Lung (tissue), 12 donors: ENCODE results near the gene NDUFB4. TPM values are rescaled to one million over a fixed set of nuclear protein-coding genes. Genes with fewer than 3 reads are reported as not detected.
A peak's percentile ranks its signal among the peaks of the same experiment; 100 is the strongest.
"Not testable (repeated sequence)": the region's sequence is repeated elsewhere in the genome, so short reads cannot be mapped to it uniquely, and the experiment has no call there.

Source experiments
- ATAC-seq: fragments of 200-7000 bp; cut with Tn5 transposase; one replicate; pipeline ENCODE4 v1.9.1; 2020; ENCODE audit warnings: moderate number of reproducible peaks; ENCODE audit not compliant: insufficient read depth, low FRiP score
- DNase-seq, 3 donors: peaks; one replicate each; pipeline ENCODE4 v3.0.0-alpha.2; 2013 to 2017
- H3K27ac ChIP-seq, 2 donors: one replicate each; pipeline ENCODE4 v1.5.1; 2013; ENCODE audit warnings: mild to moderate bottlenecking in 2 of 2, moderate library complexity in 2 of 2, control low read depth in 1 of 2, inconsistent platforms in 1 of 2, low read depth in 1 of 2, low read length in 1 of 2
- H3K27me3 ChIP-seq, 3 donors: one replicate each; pipeline ENCODE4 v1.5.1; 2013; ENCODE audit warnings: low read length in 2 of 3; ENCODE audit not compliant: control insufficient read depth in 3 of 3, insufficient read depth in 3 of 3
- H3K36me3 ChIP-seq, 4 donors: one replicate each; pipeline ENCODE4 v1.5.1; 2013; ENCODE audit warnings: low read length in 4 of 4, mild to moderate bottlenecking in 1 of 4, moderate library complexity in 1 of 4; ENCODE audit not compliant: control insufficient read depth in 4 of 4, insufficient read depth in 4 of 4
- H3K4me1 ChIP-seq, 5 donors: one replicate each; pipeline ENCODE4 v1.5.1; 2013; ENCODE audit warnings: low read length in 5 of 5, mild to moderate bottlenecking in 2 of 5, moderate library complexity in 1 of 5; ENCODE audit not compliant: control insufficient read depth in 5 of 5, insufficient read depth in 5 of 5
- H3K4me3 ChIP-seq: one replicate; pipeline ENCODE4 v1.5.1; 2013; ENCODE audit warnings: mild to moderate bottlenecking, control low read depth, moderate library complexity
- H3K9ac ChIP-seq, 2 donors: one replicate each; pipeline ENCODE4 v1.5.1; 2013; ENCODE audit warnings: low read length in 2 of 2, control low read depth in 1 of 2; ENCODE audit not compliant: insufficient read depth in 1 of 2
- H3K9me3 ChIP-seq, 4 donors: one replicate each; pipeline ENCODE4 v1.5.1; 2013; ENCODE audit warnings: low read length in 3 of 4, mild to moderate bottlenecking in 1 of 4, moderate library complexity in 1 of 4; ENCODE audit not compliant: control insufficient read depth in 4 of 4, insufficient read depth in 3 of 4
- CTCF ChIP-seq: IDR thresholded peaks from 2 replicates; pipeline ENCODE4 v1.5.1; 2012; ENCODE audit warnings: mild to moderate bottlenecking; ENCODE audit errors: control extremely low read depth, extremely low read depth
- WGBS, 2 donors: extraction: QIAGEN DNeasy Blood & Tissue Kit; methylation state at CpG; one replicate each; pipeline ENCODE4 v1.1.7; 2013; 5-methylcytosine and 5-hydroxymethylcytosine counted together
- polyA plus RNA-seq, 2 donors: library from polyadenylated mRNA; stranded (reverse); fragments of 200-250 nt; gene quantifications; one replicate each; pipeline ENCODE4 v1.2.1, GENCODE V29; 2013
- total RNA-seq, 2 donors: library from RNA; depleted of rRNA in 1 of 2; stranded (reverse); fragments of >200 nt in 1 of 2; gene quantifications; one replicate each; pipeline ENCODE4 v1.2.1, GENCODE V29; 2014 to 2021
- donor health status: control.
- donor health status: control.
- donor health status: Bipolar disorder and iron deficiency.
- donor health status: healthy.
- donor health status: DM: yes; HTN: yes; CAD: no.

NDUFB4 gene
- total and polyA plus RNA-seq, 4 donors: 73.4 to 341 (median 103) TPM

- H3K9me3 ChIP-seq: no peaks in the 10 kb centered on the region
- ATAC-seq: no peak
- no peak for TF ChIP-seq CTCF
- H3K36me3 ChIP-seq: peaks cover 0 to under 1% (median 0%) of the 10 kb centered on the region in 4 donors
- H3K27me3 ChIP-seq: no peaks in the 10 kb centered on the region
- no peak overlapping the region for H3K27ac ChIP-seq
- H3K4me3 ChIP-seq: no peak overlapping the region
- no peak for DNase-seq
- H3K9ac ChIP-seq: no peak overlapping the region
- 83 to 88% methylated on average over 4 of the region's 4 CpGs for WGBS, 2 donors
- peaks cover 0 to 7% (median 0%) of the 10 kb centered on the region in 5 donors for H3K4me1 ChIP-seq
These were observed 12.4 kb downstream of the NDUFB4 start for GRCh38 chr3:120608506-120608905.

GRCh38 chr3:120614765-120615164 is 18.6 kb downstream of the NDUFB4 start:
- DNase-seq (no peak), ATAC-seq (no peak)
- H3K9me3 ChIP-seq: no peaks in the 10 kb centered on the region
- no peaks in the 10 kb centered on the region for H3K36me3 ChIP-seq
- H3K9ac ChIP-seq: no peak overlapping the region
- no peak overlapping the region for H3K4me3 ChIP-seq
- H3K27me3 ChIP-seq: no peaks in the 10 kb centered on the region
- no peak for TF ChIP-seq CTCF
- 67 to 70% methylated on average over 8 of the region's 8 CpGs for WGBS, 2 donors
- no peak overlapping the region for H3K27ac ChIP-seq
- no peaks in the 10 kb centered on the region for H3K4me1 ChIP-seq

GRCh38 chr3:120615847-120616609 is 19.9 kb downstream of the NDUFB4 start:
- TF ChIP-seq CTCF: no peak
- ATAC-seq (peak; percentile 53), DNase-seq (peak in 2 of 3 donors; percentile 7 to 45)
- Histone ChIP-seq H3K4me3 (no peak overlapping the region), H3K27ac (no peak overlapping the region), H3K36me3 (no peaks in the 10 kb centered on the region), H3K9ac (no peak overlapping the region), H3K9me3 (no peaks in the 10 kb centered on the region), H3K4me1 (no peaks in the 10 kb centered on the region), H3K27me3 (no peaks in the 10 kb centered on the region)
- WGBS, 2 donors: 64 to 66% methylated on average over 13 of the region's 13 CpGs

GRCh38 chr3:120616745-120617144 is 20.6 kb downstream of the NDUFB4 start:
- not testable (repeated sequence) for H3K27ac ChIP-seq, ATAC-seq, H3K9ac ChIP-seq, H3K4me3 ChIP-seq, H3K36me3 ChIP-seq, H3K4me1 ChIP-seq, H3K9me3 ChIP-seq, H3K27me3 ChIP-seq, DNase-seq
- 85 to 92% methylated on average over 8 of the region's 8 CpGs for WGBS, 2 donors
